ENCODE results near the gene CAPNS1. TPM values are rescaled to one million over a fixed set of nuclear protein-coding genes. Genes with fewer than 3 reads are reported as not detected.

The CAPNS1 gene
- polyA plus RNA-seq, 2 of the 4 experiments (the other 2 are of a cell fraction): 1,236 to 1,551 TPM

GRCh38 chr19:36141039-36141927 lies 1.4 kb downstream of the CAPNS1 start:
- ChIA-PET CTCF (interaction anchor here (1.2 to 7.1 kb wide), 6 partner anchors 13 to 38 kb away, joined by 3 to 75 read pairs (median 13); no protein-coding TSS in a partner anchor), POLR2A (interaction anchor here (0.6 to 2.0 kb wide), 3 partner anchors 12 to 132 kb away, joined by 3 to 57 read pairs (median 20); partner anchors contain the start of genes POLR2I and TBCB)
- TF ChIP-seq GATA3 (IDR thresholded peaks at IDR 0.05; ENCODE audit: borderline replicate concordance) (peak; percentile 10; the same call in 1 of the 2 replicates), TFCP2L1 (CRISPR knock-in tag; IDR thresholded peaks at IDR 0.05) (peak; percentile 32; the same call in 1 of the 2 replicates), JUN (IDR thresholded peaks at IDR 0.05) (peak; percentile 42 to 93; a peak in 4 of 5 replicates), RARB (CRISPR knock-in tag; IDR thresholded peaks at IDR 0.05) (peak; percentile 70; the same call in 1 of the 2 replicates), SREBF2 (IDR thresholded peaks at IDR 0.05) (no peak), ELK1 (IDR thresholded peaks at IDR 0.05; ENCODE audit: low read depth, low read length) (no peak), KDM1A (IDR thresholded peaks at IDR 0.05; ENCODE audit: low read depth) (no peak), FOSB (CRISPR knock-in tag; IDR thresholded peaks at IDR 0.05) (no peak), TP53 (CRISPR knock-in tag; IDR thresholded peaks at IDR 0.05) (0 out of 2 replicates have a peak, but pooled peaks have one; percentile 38), EP300 (IDR thresholded peaks at IDR 0.05) (0 out of 5 replicates have a peak, but pooled peaks of 1 of the 2 experiments have one; percentile 52), EHF (CRISPR knock-in tag; IDR thresholded peaks at IDR 0.05) (no peak), EHMT2 (IDR thresholded peaks at IDR 0.05; ENCODE audit: low read depth) (no peak), POLR2A (IDR thresholded peaks at IDR 0.05; ENCODE audit: low read length) (peak; percentile 58), HOXA7 (CRISPR knock-in tag; IDR thresholded peaks at IDR 0.05) (0 out of 2 replicates have a peak, but pooled peaks have one; percentile 14)
- TF ChIP-seq, protein P1, sequence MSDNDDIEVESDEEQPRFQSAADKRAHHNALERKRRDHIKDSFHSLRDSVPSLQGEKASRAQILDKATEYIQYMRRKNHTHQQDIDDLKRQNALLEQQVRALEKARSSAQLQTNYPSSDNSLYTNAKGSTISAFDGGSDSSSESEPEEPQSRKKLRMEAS (IDR thresholded peaks at IDR 0.05): peak; percentile 32; the same call in 1 of the 2 replicates
- H3K4me2 ChIP-seq: peak overlapping the region; percentile 69
- ATAC-seq (peak; percentile 55 to 58), DNase-seq (ENCODE audit: low read depth in 1 of 2, low spot score in 1 of 2) (peak; percentile 96 to 99), FAIRE-seq (peak; percentile 77)
- peak overlapping the region; percentile 93 to 95 for H3K27ac ChIP-seq
- 35% methylated on average over 20 of the region's 42 CpGs for WGBS (ENCODE audit: missing lambda C conversion rate)
- peak overlapping the region; percentile 75 for H3K4me3 ChIP-seq
- no peaks in the 10 kb centered on the region for H3K9me3 ChIP-seq
- peaks cover 31% of the 10 kb centered on the region for H3K4me1 ChIP-seq

- CTCF ChIA-PET: interaction anchor here (1.2 to 7.1 kb wide), 5 partner anchors 11 to 41 kb away, joined by 3 to 61 read pairs (median 9); no protein-coding TSS in a partner anchor
- DNase-seq (ENCODE audit: low read depth in 1 of 2, low spot score in 1 of 2) (no peak), ATAC-seq (no peak), FAIRE-seq (no peak)
- WGBS (ENCODE audit: missing lambda C conversion rate): 95% methylated on average over 14 of the region's 14 CpGs
- H3K4me2 ChIP-seq: peak overlapping the region; percentile 69
- peaks cover 23% of the 10 kb centered on the region for H3K4me1 ChIP-seq
- H3K4me3 ChIP-seq: no peak overlapping the region
- POLR2A ChIA-PET: no interaction called here
- no peak for TF ChIP-seq HOXB13 (CRISPR knock-in tag; IDR thresholded peaks at IDR 0.05; ENCODE audit: low read depth)
- TF ChIP-seq POLR2A (IDR thresholded peaks at IDR 0.05; ENCODE audit: low read length): no peak
- TF ChIP-seq MAFK (IDR thresholded peaks at IDR 0.05; ENCODE audit: partially characterized antibody): no peak
- no peak for TF ChIP-seq ZC3H11A (IDR thresholded peaks at IDR 0.05)
- H3K9me3 ChIP-seq: no peaks in the 10 kb centered on the region
- H3K27ac ChIP-seq: no peak overlapping the region
These were observed 2.2 kb downstream of the CAPNS1 start for GRCh38 chr19:36142046-36142445.

DNA sequence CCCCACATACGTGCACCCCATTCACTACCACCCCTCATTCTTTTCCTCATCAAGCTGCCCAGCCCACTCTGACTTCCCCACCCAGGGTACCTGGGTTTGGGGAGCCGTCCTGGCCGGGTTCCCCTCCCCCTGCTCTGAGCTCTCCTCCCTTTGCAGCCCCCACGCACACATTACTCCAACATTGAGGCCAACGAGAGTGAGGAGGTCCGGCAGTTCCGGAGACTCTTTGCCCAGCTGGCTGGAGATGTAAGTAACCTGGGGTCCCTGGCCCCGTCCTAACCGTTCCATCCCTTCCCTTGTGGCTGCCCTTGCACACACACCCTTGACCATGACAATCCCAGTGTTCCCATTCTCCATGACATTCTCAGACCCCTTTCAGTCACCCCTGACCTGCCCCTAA lies 2.6 kb downstream of the CAPNS1 start:
- WGBS (ENCODE audit: missing lambda C conversion rate): 98% methylated on average over 9 of the region's 9 CpGs
- Histone ChIP-seq H3K4me1 (peaks cover 19% of the 10 kb centered on the region), H3K4me2 (no peak overlapping the region), H3K9me3 (no peaks in the 10 kb centered on the region), H3K4me3 (no peak overlapping the region), H3K27ac (no peak overlapping the region)
- POLR2A ChIA-PET: no interaction called here
- no peak for FAIRE-seq
- DNase-seq (ENCODE audit: low read depth in 1 of 2, low spot score in 1 of 2): no peak
- no peak for ATAC-seq
- CTCF ChIA-PET: interaction anchor here (0.8 to 7.1 kb wide), 7 partner anchors 11 to 41 kb away, joined by 3 to 61 read pairs (median 8); no protein-coding TSS in a partner anchor
- TF ChIP-seq HDAC2 (IDR thresholded peaks at IDR 0.05): no peak
- no peak for TF ChIP-seq HMGXB4 (CRISPR knock-in tag; IDR thresholded peaks at IDR 0.05; ENCODE audit: borderline replicate concordance)
- no peak for TF ChIP-seq KDM5A (IDR thresholded peaks at IDR 0.05)
- TF ChIP-seq FOSL2 (IDR thresholded peaks at IDR 0.05): no peak
- TF ChIP-seq FOSL2 (CRISPR knock-in tag; IDR thresholded peaks at IDR 0.05): no peak
- TF ChIP-seq NFE2L2 (conservative IDR thresholded peaks at IDR 0.05; ENCODE audit: low read length): no peak
- TF ChIP-seq HEYL (CRISPR knock-in tag; IDR thresholded peaks at IDR 0.05): no peak
- TF ChIP-seq ATOH8 (CRISPR knock-in tag; IDR thresholded peaks at IDR 0.05; ENCODE audit: low read depth): no peak

Data from A549 (cell line).